NCI-H1105 (cell line): ENCODE measurements around the gene RAPGEF4.

Experiments
- DNase-seq: peaks from one replicate; lab custom pipeline; 2025; lab: John Stamatoyannopoulos, UW

The RAPGEF4 gene

DNA sequence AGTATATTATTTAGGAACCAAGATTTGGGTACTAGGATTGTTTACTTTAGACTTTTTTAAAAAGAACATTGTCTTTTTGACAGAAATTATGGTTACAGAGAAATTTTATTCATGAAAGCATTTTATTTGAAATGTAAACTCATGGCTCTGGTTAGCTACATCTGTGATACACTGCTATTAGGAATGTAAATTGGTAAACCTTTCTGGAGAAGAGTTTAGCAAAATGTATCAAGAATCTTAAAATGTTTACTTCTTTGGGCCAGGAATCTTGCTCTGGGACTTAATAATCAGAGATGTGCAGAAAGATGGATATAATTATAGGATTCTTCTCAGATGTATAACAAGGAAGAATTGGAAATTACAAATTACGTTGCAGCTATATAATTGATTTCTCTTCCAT lies 359.7 kb downstream of the RAPGEF4 start:
- DNase-seq = no peak

DNA sequence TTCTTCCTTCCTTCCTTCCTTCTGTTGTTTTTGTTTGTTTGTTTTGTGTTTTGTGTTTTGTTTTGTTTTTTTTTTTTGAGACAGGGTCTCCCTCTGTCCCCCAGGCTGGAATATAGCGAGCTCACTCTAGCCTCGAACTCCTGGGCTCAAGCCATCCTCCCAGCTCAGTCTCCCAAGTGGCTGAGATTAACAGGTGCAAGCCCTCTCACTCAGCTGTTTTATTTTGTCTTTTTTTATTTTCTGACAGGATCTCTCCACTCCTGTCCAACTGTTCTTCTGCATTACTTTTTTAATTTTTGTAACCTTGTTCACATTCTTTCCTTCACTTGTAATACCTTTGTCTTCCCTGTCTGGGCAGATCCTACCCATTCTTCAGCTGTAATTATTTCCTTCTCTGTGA lies 363.6 kb downstream of the RAPGEF4 start:
- no peak for DNase-seq

DNA sequence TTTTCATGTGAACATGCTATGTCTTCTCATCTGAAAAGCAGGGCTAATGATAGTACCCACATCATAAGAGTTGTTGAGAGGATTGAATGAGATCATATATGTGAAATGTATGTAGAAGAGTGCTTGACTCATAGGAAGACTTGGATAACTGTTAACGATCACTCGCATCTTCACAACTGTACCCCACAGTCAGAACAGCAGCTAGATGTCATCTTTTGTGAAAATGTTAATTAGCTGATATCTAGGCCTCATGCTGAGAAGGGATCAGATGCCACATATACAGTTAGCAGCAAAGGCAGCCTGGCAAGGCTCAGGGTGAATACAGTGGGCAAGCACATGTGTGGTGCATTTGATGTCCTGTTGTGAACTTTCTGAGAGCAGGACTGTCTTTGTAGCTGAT lies 364.2 kb downstream of the RAPGEF4 start:
- DNase-seq = no peak

DNA sequence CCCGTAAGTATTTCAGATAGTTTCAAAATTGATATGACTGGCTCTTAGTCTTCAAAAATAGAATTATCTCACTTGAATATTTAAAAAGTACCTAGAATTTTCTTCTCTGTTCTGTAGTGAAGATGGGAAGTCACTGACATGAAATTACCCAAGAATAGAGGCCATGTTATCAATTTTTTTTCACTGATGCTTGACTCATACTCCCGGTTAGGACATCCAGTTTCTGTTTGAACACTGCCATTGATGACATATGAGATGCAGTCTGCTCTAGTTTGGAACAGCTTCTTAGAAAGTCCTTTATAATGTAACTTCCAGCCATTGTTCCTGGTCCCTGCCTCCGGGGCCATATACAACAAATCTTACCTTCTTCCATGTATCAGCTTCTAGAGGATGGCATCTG lies 366.0 kb downstream of the RAPGEF4 start:
- DNase-seq = no peak
